CD4-positive, alpha-beta T cell (primary cell): ENCODE data around the gene SLIRP. TPM values are rescaled to one million over a fixed set of nuclear protein-coding genes. Genes with fewer than 3 reads are reported as not detected.

Experiments
- ATAC-seq: fragments of 200-7000 bp; cut with Tn5 transposase; one replicate; pipeline ENCODE4 v1.10.0; 2022; ENCODE audit warnings: mild to moderate bottlenecking; ENCODE audit not compliant: poor library complexity
- CTCF ChIA-PET: fragments of 350-600 bp; sonication (Branson Sonifier 250); formaldehyde crosslinking; loops from one replicate; lab custom pipeline; 2021; ENCODE audit warnings: antibody characterized with exemption, inconsistent platforms; lab: Charles Lee
- POLR2A ChIA-PET: fragments of 350-600 bp; sonication (Branson Sonifier 250); formaldehyde crosslinking; loops from one replicate; lab custom pipeline; 2021; ENCODE audit warnings: antibody characterized with exemption, inconsistent platforms; lab: Charles Lee
- DNase-seq, 14 experiments: peaks; one replicate each; pipeline ENCODE4 v3.0.0-alpha.2; 2013 to 2020; ENCODE audit warnings: mixed read lengths in 2 of 14
- H3K27ac ChIP-seq, 2 donors: one replicate each; pipeline versions ENCODE4 v1.5.1 to v1.7.0; 2013; ENCODE audit warnings: low read length in 2 of 2, low read depth in 1 of 2, mild to moderate bottlenecking in 1 of 2
- H3K27me3 ChIP-seq, 2 experiments: 1 replicate in 1 of 2; 2 replicates in 1 of 2; pipeline versions ENCODE4 v1.6.1 to v1.7.0; 2013; ENCODE audit warnings: low read length in 2 of 2, control low read depth in 1 of 2, mild to moderate bottlenecking in 1 of 2, moderate library complexity in 1 of 2; ENCODE audit not compliant: insufficient read depth in 2 of 2, control insufficient read depth in 1 of 2
- H3K36me3 ChIP-seq: one replicate; pipeline ENCODE4 v1.6.1; 2013; ENCODE audit warnings: low read length, control low read depth; ENCODE audit not compliant: insufficient read depth
- H3K4me1 ChIP-seq: one replicate; pipeline ENCODE4 v1.6.1; 2013; ENCODE audit warnings: low read length, control low read depth; ENCODE audit not compliant: insufficient read depth
- H3K4me3 ChIP-seq: one replicate; pipeline ENCODE4 v1.5.1; 2013; ENCODE audit warnings: mild to moderate bottlenecking, low read length, moderate library complexity
- H3K9me3 ChIP-seq, 2 experiments: 1 replicate in 1 of 2; 2 replicates in 1 of 2; pipeline versions ENCODE4 v1.6.1 to v1.7.0; 2013; ENCODE audit warnings: low read length in 2 of 2, mild to moderate bottlenecking in 2 of 2, control low read depth in 1 of 2, moderate library complexity in 1 of 2; ENCODE audit not compliant: control insufficient read depth in 1 of 2, insufficient read depth in 1 of 2
- H3K27ac Mint-ChIP-seq: one replicate; pipeline ENCODE4 v1.8.0; 2020; ENCODE audit warnings: mixed read lengths
- H3K27me3 Mint-ChIP-seq: one replicate; pipeline ENCODE4 v1.8.0; 2021; ENCODE audit warnings: mixed read lengths
- H3K36me3 Mint-ChIP-seq: one replicate; pipeline ENCODE4 v1.8.0; 2021; ENCODE audit warnings: low read depth, mixed read lengths
- H3K4me1 Mint-ChIP-seq: one replicate; pipeline ENCODE4 v1.8.0; 2021; ENCODE audit warnings: low read depth, mixed read lengths
- H3K4me3 Mint-ChIP-seq: one replicate; pipeline ENCODE4 v1.8.0; 2020; ENCODE audit warnings: mild to moderate bottlenecking, mixed read lengths
- H3K9me3 Mint-ChIP-seq: one replicate; pipeline ENCODE4 v1.8.0; 2020; ENCODE audit warnings: mixed read lengths
- intact Hi-C, 2 experiments: fragments of 100-400 bp; cut with DNase I in 1 of 2; cut with micrococcal nuclease in 1 of 2; formaldehyde crosslinking; loops; one replicate each; pipeline versions ENCODE4 v1.15.1 to v1.9.0; 2023 to 2025; cut with DNase I, micrococcal nuclease
- total RNA-seq, 174 experiments: library from RNA in 2 of 174; stranded (reverse) in 2 of 174; gene quantifications; one replicate each; pipeline ENCODE4 v1.2.3 and lab custom pipeline; 2021 to 2026
- TF ChIP-seq, protein P1 (sequence below): fragments of 200-600 bp; IDR thresholded peaks from one replicate; pipeline ENCODE4 v1.8.0; 2022; ENCODE audit warnings: antibody characterized with exemption, mild to moderate bottlenecking

The SLIRP gene
- total RNA-seq, 2 experiments from 2014 or later, result 46.8 to 49.7 TPM

DNA sequence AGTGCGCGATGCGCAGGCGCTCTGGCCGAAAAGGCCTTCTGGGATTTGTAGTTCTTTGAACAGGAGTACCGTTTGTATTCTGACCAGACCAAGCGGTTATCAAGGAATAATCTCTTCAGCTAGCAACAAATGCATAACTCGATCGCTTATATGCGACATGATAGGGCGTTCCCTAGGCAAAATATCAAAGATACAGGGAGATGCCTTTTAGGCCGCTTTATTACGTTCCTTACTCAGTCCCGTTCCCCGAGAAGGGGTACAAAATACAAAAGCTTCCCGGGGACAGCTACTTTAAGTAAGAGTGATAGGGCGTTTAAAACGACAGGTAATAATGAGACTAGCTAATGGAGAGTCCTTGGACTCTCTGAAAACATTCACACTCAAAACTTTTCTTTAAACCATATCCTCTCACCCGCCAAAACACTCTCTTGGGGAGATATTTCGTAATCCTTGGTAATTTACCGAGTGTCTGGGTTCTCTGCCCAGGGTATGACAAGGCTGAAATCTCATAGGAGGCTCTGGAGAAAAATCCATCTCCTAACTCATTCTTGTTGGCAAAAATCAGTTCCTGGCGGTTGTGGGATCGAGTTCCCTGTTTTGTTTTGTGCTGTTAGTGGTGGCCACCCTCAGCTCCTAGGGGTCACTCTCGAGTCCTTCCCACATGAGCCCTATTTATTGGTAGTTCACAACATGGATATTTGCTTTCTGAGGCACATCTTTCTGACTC, 53.5 kb downstream of the SLIRP start:
- ChIA-PET POLR2A (interaction anchor here (1.0 to 2.5 kb wide), 6 partner anchors 9 to 384 kb away, joined by 3 to 22 read pairs (median 12); partner anchors contain the start of genes ADCK1, ALKBH1, SAMD15 and SLIRP), CTCF (interaction anchor here (1.3 to 1.7 kb wide), 2 partner anchors 39 to 55 kb away, joined by 3 to 4 read pairs; partner anchors contain the start of gene ADCK1)
- H3K27me3 Mint-ChIP-seq, result no peaks in the 10 kb centered on the region
- ATAC-seq (peak; percentile 2), DNase-seq (peak in 4 of 14 experiments; percentile 3 to 83 (median 33))
- H3K4me3 ChIP-seq, result peak overlapping the region; percentile 59
- H3K4me1 Mint-ChIP-seq, result peaks cover 45% of the 10 kb centered on the region
- peak overlapping the region; percentile 89 to 94 for H3K27ac ChIP-seq
- H3K4me1 ChIP-seq, result peaks cover 36% of the 10 kb centered on the region
- peak overlapping the region; percentile 99 for H3K4me3 Mint-ChIP-seq
- peaks cover 34% of the 10 kb centered on the region for H3K36me3 Mint-ChIP-seq
- no peaks in the 10 kb centered on the region for H3K27me3 ChIP-seq
- intact Hi-C loops, result loop anchor here (1.0 to 5.0 kb wide), 8 partner anchors 39 to 664 kb away; partner anchors contain the start of genes ADCK1 (in 2 of the 2), AHSA1 (in 1 of the 2), CIPC (in 1 of the 2) and SPTLC2 (in 1 of the 2)
- H3K9me3 Mint-ChIP-seq, result no peaks in the 10 kb centered on the region
- TF ChIP-seq, protein P1, sequence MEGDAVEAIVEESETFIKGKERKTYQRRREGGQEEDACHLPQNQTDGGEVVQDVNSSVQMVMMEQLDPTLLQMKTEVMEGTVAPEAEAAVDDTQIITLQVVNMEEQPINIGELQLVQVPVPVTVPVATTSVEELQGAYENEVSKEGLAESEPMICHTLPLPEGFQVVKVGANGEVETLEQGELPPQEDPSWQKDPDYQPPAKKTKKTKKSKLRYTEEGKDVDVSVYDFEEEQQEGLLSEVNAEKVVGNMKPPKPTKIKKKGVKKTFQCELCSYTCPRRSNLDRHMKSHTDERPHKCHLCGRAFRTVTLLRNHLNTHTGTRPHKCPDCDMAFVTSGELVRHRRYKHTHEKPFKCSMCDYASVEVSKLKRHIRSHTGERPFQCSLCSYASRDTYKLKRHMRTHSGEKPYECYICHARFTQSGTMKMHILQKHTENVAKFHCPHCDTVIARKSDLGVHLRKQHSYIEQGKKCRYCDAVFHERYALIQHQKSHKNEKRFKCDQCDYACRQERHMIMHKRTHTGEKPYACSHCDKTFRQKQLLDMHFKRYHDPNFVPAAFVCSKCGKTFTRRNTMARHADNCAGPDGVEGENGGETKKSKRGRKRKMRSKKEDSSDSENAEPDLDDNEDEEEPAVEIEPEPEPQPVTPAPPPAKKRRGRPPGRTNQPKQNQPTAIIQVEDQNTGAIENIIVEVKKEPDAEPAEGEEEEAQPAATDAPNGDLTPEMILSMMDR, result no peak
- no peaks in the 10 kb centered on the region for H3K9me3 ChIP-seq
- H3K36me3 ChIP-seq, result peaks cover 3% of the 10 kb centered on the region
- peak overlapping the region; percentile 99 for H3K27ac Mint-ChIP-seq

DNA sequence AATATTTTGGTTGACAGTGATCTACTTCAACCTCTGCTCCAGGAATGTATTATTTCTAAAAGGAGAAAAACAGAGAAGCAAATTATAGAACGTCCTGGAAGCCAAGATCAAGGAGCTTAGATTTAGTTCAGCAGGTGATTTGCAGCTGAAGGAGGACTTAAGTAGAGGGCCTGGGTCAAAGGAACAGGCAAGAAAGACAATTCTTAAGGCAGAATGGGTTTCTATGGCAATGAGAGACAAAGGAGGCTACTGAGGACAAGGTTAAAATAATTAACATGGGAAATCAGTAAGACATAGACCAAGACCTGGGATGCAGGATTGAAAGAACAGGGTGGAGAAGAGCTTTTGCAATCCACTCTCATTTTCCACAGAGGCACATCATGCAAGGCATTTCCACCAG, 55.4 kb downstream of the SLIRP start:
- ATAC-seq, result no peak
- intact Hi-C loops, result loop anchor here in 1 of 2 experiments (5.0 kb wide), 2 partner anchors 146 to 666 kb away; partner anchors contain the start of genes CIPC and SPTLC2
- CTCF ChIA-PET, result no interaction called here
- H3K4me3 ChIP-seq, result no peak overlapping the region
- Mint-ChIP-seq H3K4me1 (peaks cover 28% of the 10 kb centered on the region), H3K27ac (no peak overlapping the region), H3K36me3 (peaks cover 22% of the 10 kb centered on the region), H3K9me3 (no peaks in the 10 kb centered on the region), H3K4me3 (no peak overlapping the region), H3K27me3 (no peaks in the 10 kb centered on the region)
- H3K9me3 ChIP-seq, result no peaks in the 10 kb centered on the region
- peaks cover 25% of the 10 kb centered on the region for H3K4me1 ChIP-seq
- TF ChIP-seq, protein P1, result no peak
- POLR2A ChIA-PET, result no interaction called here
- H3K27me3 ChIP-seq, result no peaks in the 10 kb centered on the region
- no peaks in the 10 kb centered on the region for H3K36me3 ChIP-seq
- no peak for DNase-seq
- no peak overlapping the region for H3K27ac ChIP-seq

DNA sequence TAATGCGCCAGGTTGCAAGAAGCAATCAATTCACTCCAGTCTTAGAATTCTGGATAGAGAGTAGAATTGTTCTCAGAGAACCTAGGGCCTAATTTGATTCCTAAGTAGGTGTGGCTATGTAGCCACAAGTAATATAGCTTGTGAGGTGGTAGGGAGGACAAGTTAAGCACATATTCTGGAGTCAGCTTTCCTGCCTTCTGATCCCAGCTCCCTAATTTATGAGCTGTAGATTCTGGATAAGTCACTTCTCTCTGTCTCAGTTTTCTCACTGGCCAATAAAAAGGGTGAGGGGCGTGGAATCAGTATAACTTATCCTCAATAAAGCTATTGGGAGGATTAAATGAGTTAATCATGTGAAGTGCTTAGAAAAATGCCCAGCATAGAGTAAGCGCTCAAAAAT, 56.1 kb downstream of the SLIRP start:
- ATAC-seq, result no peak

More for the DNA sequence above, 56.1 kb downstream of the SLIRP start:
- TF ChIP-seq, protein P1, result no peak
- no peaks in the 10 kb centered on the region for H3K27me3 Mint-ChIP-seq
- DNase-seq, result no peak
- H3K27ac ChIP-seq, result no peak overlapping the region
- no peaks in the 10 kb centered on the region for H3K36me3 ChIP-seq
- H3K4me1 Mint-ChIP-seq, result peaks cover 22% of the 10 kb centered on the region
- ChIA-PET POLR2A (no interaction called here), CTCF (no interaction called here)
- H3K27me3 ChIP-seq, result no peaks in the 10 kb centered on the region
- no peaks in the 10 kb centered on the region for H3K9me3 ChIP-seq
- H3K4me3 Mint-ChIP-seq, result no peak overlapping the region
- H3K4me1 ChIP-seq, result peaks cover 20% of the 10 kb centered on the region
- H3K36me3 Mint-ChIP-seq, result peaks cover 15% of the 10 kb centered on the region
- intact Hi-C loops, result loop anchor here in 1 of 2 experiments (5.0 kb wide), 2 partner anchors 147 to 667 kb away; partner anchors contain the start of genes CIPC and SPTLC2
- H3K4me3 ChIP-seq, result no peak overlapping the region
- H3K27ac Mint-ChIP-seq, result no peak overlapping the region
- H3K9me3 Mint-ChIP-seq, result no peaks in the 10 kb centered on the region

Other genes starting within 250 kb of the SLIRP start
- gene ISM2, start 209.3 kb upstream of the SLIRP start, total RNA-seq, result not detected
- 10 to 100 TPM; 13.0 to 14.5 TPM for gene SPTLC2, start 91.5 kb upstream of the SLIRP start, total RNA-seq
- gene ALKBH1, start 80 bp upstream of the SLIRP start, total RNA-seq, result 1 to 10 TPM; 5.6 to 8.5 TPM
- 100 to 1,000 TPM; 131 to 136 TPM for gene SNW1, start 53.1 kb downstream of the SLIRP start, total RNA-seq
- 1 to 10 TPM; 7.1 to 8.7 TPM for gene ADCK1, start 92.0 kb downstream of the SLIRP start, total RNA-seq